Omental fat pad (tissue), 4 donors: Measurements from ENCODE around the gene ANKRD13A. TPM values are rescaled to one million over a fixed set of nuclear protein-coding genes. Genes with fewer than 3 reads are reported as not detected.
"Not testable (repeated sequence)": the region's sequence is repeated elsewhere in the genome, so short reads cannot be mapped to it uniquely, and the experiment has no call there.

Experiments
- ATAC-seq: fragments of 150-250 bp; one replicate; pipeline ENCODE4 v1.9.1; 2016; ENCODE audit warnings: mild to moderate bottlenecking, moderate library complexity; ENCODE audit not compliant: low FRiP score
- DNase-seq: peaks from one replicate; pipeline ENCODE4 v3.0.0-alpha.2; 2019; ENCODE audit warnings: low spot score
- total RNA-seq, 4 donors: library from RNA; depleted of rRNA; stranded (reverse); fragments of >200 nt; gene quantifications; one replicate each; pipeline ENCODE4 v1.1.0, GENCODE V29; 2016
- TF ChIP-seq, protein P1 (sequence below), 3 donors: fragments of 450-650 bp; IDR thresholded peaks; one replicate each; pipeline ENCODE4 v1.5.1; 2016 to 2017; ENCODE audit warnings: antibody characterized with exemption in 3 of 3, mild to moderate bottlenecking in 3 of 3, moderate library complexity in 2 of 3

Gene ANKRD13A
- total RNA-seq, 4 donors from 2014 or later = 33.6 to 93.3 (median 43.2) TPM

DNA sequence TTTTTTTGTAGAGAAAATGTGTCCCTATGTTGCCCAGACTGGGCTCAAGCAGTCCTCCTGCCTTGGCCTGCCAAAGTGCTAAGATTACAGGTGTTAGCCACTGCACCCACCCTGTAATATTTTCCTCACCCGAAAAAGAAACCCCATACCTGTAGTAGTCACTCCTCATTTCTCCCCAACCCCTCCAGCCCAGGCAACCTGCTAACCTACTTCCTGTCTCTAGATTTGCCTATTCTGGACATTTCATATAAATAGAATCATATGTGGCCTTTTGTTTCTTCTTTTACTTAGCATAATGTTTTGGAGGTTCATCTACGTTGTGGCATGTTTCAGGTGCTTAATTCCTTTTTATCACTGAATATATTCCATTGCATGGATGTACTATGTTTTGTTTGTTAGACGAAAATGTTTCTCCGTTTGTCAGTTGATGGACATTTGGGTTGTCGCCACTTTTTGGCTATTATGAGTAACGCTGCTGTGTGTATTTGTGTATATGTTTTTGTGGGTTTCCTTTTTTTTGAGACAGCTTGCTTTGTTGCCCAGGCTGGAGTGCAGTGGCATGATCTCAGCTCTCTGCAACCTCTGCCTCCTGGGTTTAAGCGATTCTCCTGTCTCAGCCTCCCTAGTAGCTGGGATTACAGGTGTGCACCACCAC is 6.2 kb downstream of the ANKRD13A start:
- ATAC-seq (no peak), DNase-seq (no peak)
- TF ChIP-seq, protein P1, sequence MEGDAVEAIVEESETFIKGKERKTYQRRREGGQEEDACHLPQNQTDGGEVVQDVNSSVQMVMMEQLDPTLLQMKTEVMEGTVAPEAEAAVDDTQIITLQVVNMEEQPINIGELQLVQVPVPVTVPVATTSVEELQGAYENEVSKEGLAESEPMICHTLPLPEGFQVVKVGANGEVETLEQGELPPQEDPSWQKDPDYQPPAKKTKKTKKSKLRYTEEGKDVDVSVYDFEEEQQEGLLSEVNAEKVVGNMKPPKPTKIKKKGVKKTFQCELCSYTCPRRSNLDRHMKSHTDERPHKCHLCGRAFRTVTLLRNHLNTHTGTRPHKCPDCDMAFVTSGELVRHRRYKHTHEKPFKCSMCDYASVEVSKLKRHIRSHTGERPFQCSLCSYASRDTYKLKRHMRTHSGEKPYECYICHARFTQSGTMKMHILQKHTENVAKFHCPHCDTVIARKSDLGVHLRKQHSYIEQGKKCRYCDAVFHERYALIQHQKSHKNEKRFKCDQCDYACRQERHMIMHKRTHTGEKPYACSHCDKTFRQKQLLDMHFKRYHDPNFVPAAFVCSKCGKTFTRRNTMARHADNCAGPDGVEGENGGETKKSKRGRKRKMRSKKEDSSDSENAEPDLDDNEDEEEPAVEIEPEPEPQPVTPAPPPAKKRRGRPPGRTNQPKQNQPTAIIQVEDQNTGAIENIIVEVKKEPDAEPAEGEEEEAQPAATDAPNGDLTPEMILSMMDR (IDR thresholded peaks at IDR 0.05) = no peak

DNA sequence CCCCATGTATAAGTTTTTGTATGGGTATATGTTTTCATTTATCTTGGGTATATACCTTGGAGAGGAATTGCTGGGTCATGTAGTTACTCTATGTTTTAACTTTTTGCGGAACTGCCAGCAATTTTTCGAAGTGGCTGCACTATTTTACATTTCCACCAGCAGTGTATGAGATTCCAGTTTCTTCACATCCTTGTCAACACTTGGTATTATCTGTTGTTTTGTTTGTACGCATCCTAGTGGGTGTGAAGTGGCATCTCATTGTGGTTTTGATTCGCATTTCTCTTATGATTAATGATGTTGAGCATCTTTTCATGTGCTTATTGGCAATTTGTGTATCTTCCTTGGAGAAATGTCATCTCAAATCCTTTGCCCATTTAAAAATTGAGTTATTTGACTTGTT is 6.9 kb downstream of the ANKRD13A start:
- ATAC-seq (no peak), DNase-seq (no peak)
- TF ChIP-seq, protein P1 (IDR thresholded peaks at IDR 0.05) = no peak

DNA sequence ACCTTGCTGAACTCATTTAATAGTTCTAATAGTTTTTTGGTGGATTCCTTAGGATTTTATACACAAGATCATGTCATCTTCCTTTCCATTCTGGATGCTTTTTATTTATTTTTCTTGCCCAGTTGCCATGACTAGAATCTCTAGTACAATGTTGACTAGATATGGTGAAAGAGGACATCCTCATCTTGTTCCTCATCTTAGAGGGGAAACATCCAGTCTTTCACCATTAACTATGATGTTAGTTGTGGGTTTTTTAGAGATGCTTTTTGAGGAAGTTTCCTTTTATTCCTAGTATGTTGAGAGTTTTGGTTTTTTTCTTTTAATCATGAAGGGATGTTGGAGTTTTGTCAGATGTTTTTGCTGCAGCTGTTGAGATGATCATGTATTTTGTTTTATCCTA is 8.7 kb downstream of the ANKRD13A start:
- TF ChIP-seq, protein P1 (IDR thresholded peaks at IDR 0.05) = no peak
- ATAC-seq (no peak), DNase-seq (no peak)

DNA sequence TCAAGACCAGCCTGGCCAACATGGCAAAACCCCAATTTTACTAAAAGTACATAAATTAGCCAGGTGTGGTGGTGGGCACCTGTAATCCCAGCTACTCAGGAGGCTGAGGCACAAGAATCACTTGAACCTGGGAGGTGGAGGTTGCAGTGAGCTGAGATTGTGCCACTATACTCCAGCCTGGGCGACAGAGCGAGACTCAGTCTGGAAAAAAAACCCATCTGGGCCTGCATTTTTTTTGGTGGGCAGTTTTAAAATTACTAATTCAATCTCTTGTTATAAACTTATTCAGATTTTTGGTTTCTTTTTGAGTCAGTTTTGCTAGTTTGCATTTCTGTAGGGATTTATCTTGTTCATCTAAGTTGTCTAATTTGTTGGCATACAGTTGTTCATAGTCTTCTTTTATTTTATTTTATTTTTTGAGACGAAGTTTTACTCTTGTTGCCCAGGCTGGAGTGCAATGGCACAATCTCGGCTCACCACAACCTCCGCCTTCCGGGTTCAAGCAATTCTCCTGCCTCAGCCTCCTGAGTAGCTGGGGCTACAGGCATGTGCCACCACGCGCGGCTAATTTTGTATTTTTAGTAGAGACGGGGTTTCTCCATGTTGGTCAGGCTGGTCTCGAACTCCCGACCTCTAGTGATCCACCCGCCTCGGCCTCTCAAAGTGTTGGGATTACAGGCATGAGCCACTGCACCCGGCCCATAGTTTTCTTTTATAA is 9.6 kb downstream of the ANKRD13A start:
- DNase-seq, ATAC-seq: not testable (repeated sequence)

DNA sequence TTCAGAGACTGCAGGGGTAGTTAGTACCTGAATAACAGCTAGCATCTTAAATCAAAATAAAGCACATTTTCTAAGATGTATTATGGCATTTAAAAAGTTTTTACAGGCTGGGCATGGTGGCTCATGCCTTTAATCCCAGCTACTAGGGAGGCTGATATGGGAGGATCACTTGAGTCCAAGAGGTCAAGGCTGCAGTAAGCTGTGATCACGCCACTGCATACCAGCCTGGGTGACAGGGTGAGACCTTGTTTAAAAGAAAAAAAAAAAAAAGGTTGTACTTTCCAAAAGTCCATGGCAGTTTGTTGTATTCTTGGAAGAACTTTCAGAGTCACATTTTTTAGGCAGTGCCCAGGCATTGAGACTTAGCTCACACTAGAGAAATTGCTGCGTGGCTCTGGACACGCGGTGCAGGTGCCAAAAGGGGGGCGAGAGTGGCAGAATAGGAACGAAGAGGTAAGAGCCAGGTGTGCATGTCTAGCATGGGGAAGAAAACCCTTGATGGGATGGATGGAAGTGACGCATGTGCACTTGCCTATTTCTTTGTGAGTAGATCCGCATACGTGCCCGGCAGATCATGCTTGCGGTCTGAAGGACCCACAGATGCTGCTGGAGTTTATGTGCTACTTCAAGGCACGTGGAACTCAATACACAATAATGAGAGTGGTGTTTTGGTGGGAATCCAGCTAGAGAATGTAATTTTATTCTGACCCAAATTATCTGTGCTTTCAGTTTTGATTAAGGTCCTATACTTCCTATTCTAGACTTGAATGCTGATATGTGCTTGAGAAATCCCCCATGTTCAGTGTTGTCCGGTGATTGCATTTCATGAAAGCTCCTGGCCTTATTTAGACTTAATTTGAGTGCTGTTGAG is 11.9 kb downstream of the ANKRD13A start:
- TF ChIP-seq, protein P1 (IDR thresholded peaks at IDR 0.05) = no peak
- ATAC-seq (no peak), DNase-seq (no peak)

DNA sequence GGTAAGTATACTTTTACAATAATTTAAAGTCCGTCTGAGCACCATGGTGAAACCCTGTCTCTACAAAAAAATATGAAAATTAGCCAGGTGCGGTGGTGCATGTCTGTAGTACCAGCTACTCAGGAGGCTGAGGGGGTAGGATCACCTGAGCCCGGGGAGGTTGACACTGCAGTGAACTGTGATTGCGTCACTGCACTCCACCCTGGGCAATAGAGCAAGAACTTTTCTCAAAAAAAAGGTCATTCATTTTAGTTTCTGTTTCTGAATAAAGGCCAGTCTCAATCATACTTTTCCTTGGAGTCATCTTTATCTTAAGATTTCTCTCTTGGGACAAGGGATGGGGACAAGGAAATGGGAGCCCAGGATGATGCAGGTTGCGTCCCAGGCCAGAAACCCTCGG is 12.9 kb downstream of the ANKRD13A start:
- ATAC-seq = no peak
- no peak for DNase-seq
- TF ChIP-seq, protein P1 (IDR thresholded peaks at IDR 0.05) = no peak

DNA sequence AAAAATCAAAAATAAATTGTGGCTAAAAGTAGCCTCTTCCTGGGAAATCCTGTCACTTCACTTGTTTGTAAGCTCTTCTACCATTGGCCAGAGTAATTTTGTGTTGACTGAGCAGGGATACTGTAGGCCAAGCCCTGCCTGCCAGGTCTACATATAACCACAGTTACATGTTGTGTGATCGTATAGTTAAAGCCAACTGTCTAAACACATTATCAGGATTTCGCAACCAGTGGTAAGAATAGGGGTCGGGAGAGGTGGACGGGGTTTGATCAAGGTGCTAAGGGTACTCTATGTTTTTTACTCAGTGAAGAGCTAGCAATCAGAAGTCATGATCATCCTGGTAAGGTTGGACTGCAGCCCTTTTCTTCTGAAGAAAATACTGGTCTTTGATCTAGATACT is 13.4 kb downstream of the ANKRD13A start:
- TF ChIP-seq, protein P1 (IDR thresholded peaks at IDR 0.05) = no peak
- DNase-seq (no peak), ATAC-seq (no peak)
